Keratinocyte (primary cell): ENCODE data around the gene TSPAN4. TPM values are rescaled to one million over a fixed set of nuclear protein-coding genes. Genes with fewer than 3 reads are reported as not detected.

Source experiments
- DNase-seq: peaks from one replicate; pipeline ENCODE4 v3.0.0-alpha.2; 2011; ENCODE audit warnings: low read depth, missing footprints, low spot score
- FAIRE-seq: peaks from 2 replicates; lab custom pipeline; 2011; peaks lifted over from hg19 to GRCh38; lab: Jason Lieb, UNC
- H2AFZ ChIP-seq: 2 replicates; pipeline ENCODE4 v1.6.0; 2012; ENCODE audit warnings: low read length, control low read depth, inconsistent platforms; ENCODE audit not compliant: control insufficient read depth
- H3K27ac ChIP-seq: 2 replicates; pipeline ENCODE4 v1.5.1; 2011; ENCODE audit warnings: low read length; ENCODE audit not compliant: control insufficient read depth, insufficient read depth
- H3K27me3 ChIP-seq: 3 replicates; pipeline ENCODE4 v1.6.0; 2011; ENCODE audit warnings: low read length; ENCODE audit not compliant: control insufficient read depth, insufficient read depth; ENCODE audit errors: extremely low read depth
- H3K36me3 ChIP-seq, 2 experiments: 2 replicates in 1 of 2; 3 replicates in 1 of 2; pipeline ENCODE4 v1.5.1; 2011; ENCODE audit warnings: low read length in 2 of 2, mild to moderate bottlenecking in 1 of 2; ENCODE audit not compliant: control insufficient read depth in 2 of 2, insufficient read depth in 2 of 2; ENCODE audit errors: extremely low read depth in 1 of 2
- H3K4me1 ChIP-seq: 3 replicates; pipeline ENCODE4 v1.5.1; 2011; ENCODE audit warnings: low read length; ENCODE audit not compliant: control insufficient read depth, insufficient read depth; ENCODE audit errors: extremely low read depth
- H3K4me2 ChIP-seq: 3 replicates; pipeline ENCODE4 v1.6.0; 2011; ENCODE audit warnings: low read depth, low read length; ENCODE audit not compliant: control insufficient read depth, insufficient read depth; ENCODE audit errors: extremely low read depth
- H3K4me3 ChIP-seq, 3 experiments: fragments of 200-600 bp in 1 of 3; sonication (generic) in 1 of 3; 2 replicates in 2 of 3; 3 replicates in 1 of 3; pipeline ENCODE4 v1.5.1; 2011 to 2016; ENCODE audit warnings: low read length in 3 of 3, mild to moderate bottlenecking in 3 of 3, control low read depth in 2 of 3, inconsistent platforms in 1 of 3, low read depth in 1 of 3, mixed read lengths in 1 of 3, mixed run types in 1 of 3, moderate library complexity in 1 of 3; ENCODE audit not compliant: control insufficient read depth in 2 of 3, insufficient read depth in 2 of 3; ENCODE audit errors: extremely low read depth in 1 of 3
- H3K79me2 ChIP-seq: 2 replicates; pipeline ENCODE4 v1.6.0; 2012; ENCODE audit warnings: low read length; ENCODE audit not compliant: control insufficient read depth, insufficient read depth
- H3K9ac ChIP-seq: 3 replicates; pipeline ENCODE4 v1.6.0; 2011; ENCODE audit warnings: low read length; ENCODE audit not compliant: control insufficient read depth, insufficient read depth; ENCODE audit errors: extremely low read depth
- H3K9me1 ChIP-seq: 3 replicates; pipeline ENCODE4 v1.6.0; 2011; ENCODE audit warnings: low read length; ENCODE audit not compliant: control insufficient read depth, insufficient read depth; ENCODE audit errors: extremely low read depth
- H3K9me3 ChIP-seq: 2 replicates; pipeline ENCODE4 v1.5.1; 2012; ENCODE audit warnings: low read depth, low read length; ENCODE audit not compliant: control insufficient read depth
- H4K20me1 ChIP-seq: 3 replicates; pipeline ENCODE4 v1.6.0; 2011; ENCODE audit warnings: low read length; ENCODE audit not compliant: control insufficient read depth, insufficient read depth; ENCODE audit errors: extremely low read depth
- EZH2 ChIP-seq: IDR thresholded peaks from one replicate; pipeline ENCODE4 v1.6.1; 2012; ENCODE audit warnings: inconsistent platforms, mild to moderate bottlenecking, low read length, moderate library complexity
- dilution Hi-C: fragments of 300-500 bp; cut with MboI; formaldehyde crosslinking; loops from one replicate; pipeline ENCODE4 v1.7.0; 2020; ENCODE audit warnings: low sequenced_read_pairs; ENCODE audit not compliant: extremely low pct_ligation_motif_present
- polyA plus RNA-seq, 5 experiments: library from polyadenylated mRNA; depleted of rRNA in 3 of 5; stranded (reverse) in 3 of 5; stranded (forward) in 1 of 5; unstranded in 1 of 5; fragments of >200 nt; gene quantifications; 1 replicate in 1 of 5; 2 replicates in 3 of 5; 3 replicates in 1 of 5; pipeline versions ENCODE4 v1.2.1 to v1.2.3, GENCODE V29; 2011 to 2012; ENCODE audit warnings: missing spikeins in 2 of 5, low read depth in 1 of 5, low replicate concordance in 1 of 5
- TF ChIP-seq, protein P1 (sequence below), 3 experiments: IDR thresholded peaks in 1 of 3; conservative IDR thresholded peaks in 1 of 3; optimal IDR thresholded peaks in 1 of 3; 2 replicates in 2 of 3; 3 replicates in 1 of 3; pipeline versions ENCODE3 to v1.5.1; 2011; ENCODE audit warnings: low read length in 3 of 3, mild to moderate bottlenecking in 3 of 3, moderate library complexity in 2 of 3, control low read depth in 1 of 3, inconsistent platforms in 1 of 3; ENCODE audit not compliant: insufficient read depth in 2 of 3; ENCODE audit errors: extremely low read depth in 1 of 3

The TSPAN4 gene
- polyA plus RNA-seq, 1 donor (not counting 4 experiments of a cell fraction or from before 2014, with no cell fraction given) = 42.1 TPM

DNA sequence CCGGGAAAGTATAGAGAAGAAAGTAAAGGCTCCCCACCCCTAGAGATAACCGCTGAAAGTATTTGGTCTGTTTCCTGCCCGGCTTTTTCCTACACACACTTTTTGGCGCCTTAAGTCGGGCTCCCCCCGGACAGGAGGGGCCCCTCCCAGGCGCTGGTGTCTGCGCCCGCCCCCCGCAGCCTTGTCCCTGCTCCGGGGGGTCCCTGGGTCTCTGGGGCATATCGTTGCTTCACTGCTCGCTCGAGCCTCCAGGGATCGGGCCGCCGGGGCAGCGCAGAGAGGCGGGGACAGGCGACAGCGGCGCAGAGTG, 15.9 kb upstream of the TSPAN4 start:
- Histone ChIP-seq H3K9ac (no peak overlapping the region), H3K36me3 (peaks cover 0 to 8% of the 10 kb centered on the region in 2 experiments), H2AFZ (no peak overlapping the region), H4K20me1 (no peaks in the 10 kb centered on the region), H3K4me3 (peak overlapping the region in 2 of 3 experiments; percentile 29 to 34), H3K4me2 (peak overlapping the region; percentile 60), H3K27ac (no peak overlapping the region), H3K79me2 (no peaks in the 10 kb centered on the region), H3K4me1 (peaks cover 27% of the 10 kb centered on the region), H3K27me3 (peaks cover 50% of the 10 kb centered on the region), H3K9me1 (no peaks in the 10 kb centered on the region), H3K9me3 (no peaks in the 10 kb centered on the region)
- TF ChIP-seq EZH2 = no peak
- TF ChIP-seq, protein P1, sequence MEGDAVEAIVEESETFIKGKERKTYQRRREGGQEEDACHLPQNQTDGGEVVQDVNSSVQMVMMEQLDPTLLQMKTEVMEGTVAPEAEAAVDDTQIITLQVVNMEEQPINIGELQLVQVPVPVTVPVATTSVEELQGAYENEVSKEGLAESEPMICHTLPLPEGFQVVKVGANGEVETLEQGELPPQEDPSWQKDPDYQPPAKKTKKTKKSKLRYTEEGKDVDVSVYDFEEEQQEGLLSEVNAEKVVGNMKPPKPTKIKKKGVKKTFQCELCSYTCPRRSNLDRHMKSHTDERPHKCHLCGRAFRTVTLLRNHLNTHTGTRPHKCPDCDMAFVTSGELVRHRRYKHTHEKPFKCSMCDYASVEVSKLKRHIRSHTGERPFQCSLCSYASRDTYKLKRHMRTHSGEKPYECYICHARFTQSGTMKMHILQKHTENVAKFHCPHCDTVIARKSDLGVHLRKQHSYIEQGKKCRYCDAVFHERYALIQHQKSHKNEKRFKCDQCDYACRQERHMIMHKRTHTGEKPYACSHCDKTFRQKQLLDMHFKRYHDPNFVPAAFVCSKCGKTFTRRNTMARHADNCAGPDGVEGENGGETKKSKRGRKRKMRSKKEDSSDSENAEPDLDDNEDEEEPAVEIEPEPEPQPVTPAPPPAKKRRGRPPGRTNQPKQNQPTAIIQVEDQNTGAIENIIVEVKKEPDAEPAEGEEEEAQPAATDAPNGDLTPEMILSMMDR (optimal IDR thresholded peaks at IDR 0.05 in 1 of 3, IDR thresholded peaks at IDR 0.05 in 1 of 3, conservative IDR thresholded peaks at IDR 0.05 in 1 of 3; ENCODE audit: extremely low read depth in 1 of 3, insufficient read depth in 2 of 3, low read length in 3 of 3) = no peak
- dilution Hi-C loops = no loop called here
- DNase-seq (no peak), FAIRE-seq (no peak)

- no peak overlapping the region for H3K9ac ChIP-seq
- no peak overlapping the region for H3K27ac ChIP-seq
- peak overlapping the region; percentile 60 for H3K4me2 ChIP-seq
- peaks cover 50% of the 10 kb centered on the region for H3K27me3 ChIP-seq
- H3K36me3 ChIP-seq = peaks cover 0 to 6% of the 10 kb centered on the region in 2 experiments
- dilution Hi-C loops = no loop called here
- no peaks in the 10 kb centered on the region for H3K9me1 ChIP-seq
- DNase-seq (no peak), FAIRE-seq (no peak)
- no peaks in the 10 kb centered on the region for H3K9me3 ChIP-seq
- H2AFZ ChIP-seq = no peak overlapping the region
- peak; percentile 23 for TF ChIP-seq EZH2
- TF ChIP-seq, protein P1 (optimal IDR thresholded peaks at IDR 0.05 in 1 of 3, IDR thresholded peaks at IDR 0.05 in 1 of 3, conservative IDR thresholded peaks at IDR 0.05 in 1 of 3; ENCODE audit: extremely low read depth in 1 of 3, insufficient read depth in 2 of 3, low read length in 3 of 3) = no peak
- peaks cover 29% of the 10 kb centered on the region for H3K4me1 ChIP-seq
- no peaks in the 10 kb centered on the region for H4K20me1 ChIP-seq
- H3K79me2 ChIP-seq = no peaks in the 10 kb centered on the region
- peak overlapping the region in 2 of 3 experiments; percentile 29 to 34 for H3K4me3 ChIP-seq
Observed at GRCh38 chr11:827146-827896, 15.3 kb upstream of the TSPAN4 start.
